GM19455 (cell line): Measurements from ENCODE around the gene CYBRD1.
"Not testable (repeated sequence)": the region's sequence is repeated elsewhere in the genome, so short reads cannot be mapped to it uniquely, and the experiment has no call there.

Experiments used
- ATAC-seq: cut with Tn5 transposase; IDR thresholded peaks from one replicate; pipeline ENCODE4 v1.9.1; 2021; ENCODE audit not compliant: unreplicated experiment

Gene CYBRD1, protein sequence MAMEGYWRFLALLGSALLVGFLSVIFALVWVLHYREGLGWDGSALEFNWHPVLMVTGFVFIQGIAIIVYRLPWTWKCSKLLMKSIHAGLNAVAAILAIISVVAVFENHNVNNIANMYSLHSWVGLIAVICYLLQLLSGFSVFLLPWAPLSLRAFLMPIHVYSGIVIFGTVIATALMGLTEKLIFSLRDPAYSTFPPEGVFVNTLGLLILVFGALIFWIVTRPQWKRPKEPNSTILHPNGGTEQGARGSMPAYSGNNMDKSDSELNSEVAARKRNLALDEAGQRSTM

DNA sequence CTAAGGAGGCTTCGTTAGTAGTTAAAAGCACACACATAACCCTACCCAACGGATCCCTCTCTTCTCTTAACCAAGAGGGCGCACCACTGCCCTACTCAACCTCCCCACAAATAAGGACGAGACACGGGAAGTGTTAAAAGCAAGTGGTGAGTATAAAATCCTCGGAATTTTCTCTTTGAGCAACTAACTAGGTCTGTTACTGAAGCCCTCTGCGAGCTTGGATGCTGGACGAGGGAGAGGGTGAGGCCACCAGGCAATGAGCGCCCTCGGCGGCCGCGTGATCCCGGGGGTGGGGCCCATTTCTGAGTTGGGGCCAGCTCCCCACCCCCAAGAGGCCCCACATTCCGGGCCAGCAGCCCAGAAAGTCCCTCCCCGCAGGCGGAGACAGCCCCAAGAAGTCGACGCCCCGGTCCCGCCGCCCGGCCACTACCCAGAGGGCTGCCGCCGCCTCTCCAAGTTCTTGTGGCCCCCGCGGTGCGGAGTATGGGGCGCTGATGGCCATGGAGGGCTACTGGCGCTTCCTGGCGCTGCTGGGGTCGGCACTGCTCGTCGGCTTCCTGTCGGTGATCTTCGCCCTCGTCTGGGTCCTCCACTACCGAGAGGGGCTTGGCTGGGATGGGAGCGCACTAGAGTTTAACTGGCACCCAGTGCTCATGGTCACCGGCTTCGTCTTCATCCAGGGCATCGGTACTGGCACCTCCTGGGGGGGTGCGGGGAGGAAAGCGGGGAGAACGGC is at the start of gene CYBRD1:
Gene CYBRD1, plus strand, starts transcription at position 423 of the 736 bp plus-strand sequence. Its CDS starts 72 bp downstream, at position 495.
- ATAC-seq: peak; percentile 51

DNA sequence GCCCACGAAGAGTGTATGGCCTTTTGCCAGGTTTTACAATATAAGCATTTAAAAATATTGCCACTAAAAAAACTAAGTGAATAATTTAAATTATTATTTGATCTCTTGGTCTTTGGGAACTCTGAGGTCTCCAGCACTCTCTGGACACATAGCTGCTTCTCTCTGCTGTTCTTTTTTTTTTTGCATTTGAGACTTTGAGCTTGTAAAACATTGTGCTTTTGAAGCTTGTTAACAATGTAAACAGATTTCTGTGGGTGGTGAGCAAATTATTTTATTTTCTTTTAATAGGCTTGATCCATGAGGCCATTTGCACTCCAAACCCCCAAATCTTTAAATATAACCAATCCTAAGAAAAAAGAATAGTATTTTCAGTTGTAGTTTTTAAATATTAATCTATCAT is 46.3 kb upstream of the CYBRD1 start:
- ATAC-seq: no peak

DNA sequence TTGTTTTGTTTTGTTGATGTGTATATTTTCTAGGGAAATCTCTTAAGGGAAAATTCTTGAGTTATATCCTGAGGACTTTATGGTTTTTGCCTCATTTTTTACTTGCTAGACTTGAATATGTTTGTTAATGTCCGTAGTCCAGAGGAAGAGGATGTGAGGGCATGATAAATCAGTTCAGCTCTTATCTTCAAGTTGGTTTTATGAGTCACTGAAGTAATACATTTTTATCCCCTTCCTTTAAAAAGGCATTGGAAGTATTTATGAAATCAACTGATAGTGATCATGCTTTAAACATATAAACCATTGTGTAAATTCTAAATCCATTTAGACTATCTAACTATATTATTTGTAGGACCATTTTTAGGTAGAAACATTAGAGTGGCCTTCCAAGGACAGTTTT is 43.9 kb upstream of the CYBRD1 start:
- no peak for ATAC-seq

DNA sequence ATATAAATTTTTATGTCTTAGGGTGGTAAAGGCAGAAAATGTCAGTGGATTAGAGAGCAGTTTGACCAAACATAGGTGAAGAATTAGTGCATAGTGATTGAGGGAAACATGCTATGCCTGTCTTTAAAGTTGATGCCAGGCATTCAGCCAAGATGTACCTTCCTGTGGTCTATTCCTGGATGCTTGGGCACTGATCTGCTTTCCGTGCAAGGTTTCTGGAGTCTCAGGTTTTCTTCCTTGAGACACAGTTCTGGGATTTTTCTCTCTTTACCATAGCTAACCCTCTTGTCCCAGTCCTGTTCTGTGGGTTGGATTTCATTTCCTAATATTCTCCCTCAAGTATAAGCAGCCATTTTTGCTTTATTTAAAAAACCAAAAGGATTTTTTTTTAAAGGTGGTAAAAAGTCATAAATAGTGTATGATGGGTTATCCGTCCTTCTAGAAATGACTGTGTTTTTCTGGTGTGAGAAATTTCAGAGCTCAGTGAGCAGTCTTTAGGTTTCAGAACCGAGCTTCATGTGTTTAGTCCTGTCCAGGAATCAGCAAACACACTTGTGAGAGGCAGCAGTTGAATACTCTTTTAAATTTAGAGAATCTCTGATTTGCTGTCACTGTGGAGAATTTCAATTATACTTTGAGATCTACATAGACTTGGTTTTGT is 43.0 kb upstream of the CYBRD1 start:
- ATAC-seq: peak; percentile 61

DNA sequence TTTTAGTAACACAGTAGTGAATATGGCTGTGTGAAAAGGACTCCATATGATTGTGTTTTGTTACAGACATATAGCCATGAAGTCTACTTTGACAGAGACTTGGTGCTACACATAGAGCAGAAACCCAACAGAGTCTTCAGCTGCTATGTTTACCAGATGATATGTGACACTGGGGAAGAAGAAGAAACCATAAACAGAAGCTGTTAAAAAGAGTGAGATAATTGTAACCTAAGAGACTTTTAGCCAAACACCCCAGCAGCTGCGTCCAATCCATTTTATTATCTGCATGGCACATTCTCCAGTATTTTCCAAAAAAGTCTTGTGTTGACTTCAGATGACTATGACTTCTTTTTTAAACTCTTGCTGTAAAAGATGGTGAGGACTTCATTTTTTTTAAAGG is 41.4 kb upstream of the CYBRD1 start:
- no peak for ATAC-seq

DNA sequence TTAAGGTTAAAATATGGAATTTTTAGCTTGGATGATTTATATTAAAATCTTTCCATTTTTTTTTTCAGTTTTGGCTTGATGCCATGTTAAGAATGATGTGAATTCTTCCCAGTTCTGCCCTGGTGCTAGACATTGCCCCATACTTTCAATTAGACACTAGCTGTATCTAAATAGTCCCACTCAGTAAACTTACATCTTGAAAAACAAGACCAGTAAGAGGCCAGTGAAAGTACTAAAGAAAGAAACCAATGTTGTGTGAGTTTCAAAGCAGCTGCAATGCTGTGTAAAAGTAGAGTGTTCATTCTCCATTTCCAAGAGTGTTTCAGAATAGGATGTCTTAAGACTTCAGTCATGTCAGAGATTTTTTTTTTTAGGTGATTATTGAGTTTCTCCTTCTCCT is 40.0 kb upstream of the CYBRD1 start:
- peak; percentile 45 for ATAC-seq

DNA sequence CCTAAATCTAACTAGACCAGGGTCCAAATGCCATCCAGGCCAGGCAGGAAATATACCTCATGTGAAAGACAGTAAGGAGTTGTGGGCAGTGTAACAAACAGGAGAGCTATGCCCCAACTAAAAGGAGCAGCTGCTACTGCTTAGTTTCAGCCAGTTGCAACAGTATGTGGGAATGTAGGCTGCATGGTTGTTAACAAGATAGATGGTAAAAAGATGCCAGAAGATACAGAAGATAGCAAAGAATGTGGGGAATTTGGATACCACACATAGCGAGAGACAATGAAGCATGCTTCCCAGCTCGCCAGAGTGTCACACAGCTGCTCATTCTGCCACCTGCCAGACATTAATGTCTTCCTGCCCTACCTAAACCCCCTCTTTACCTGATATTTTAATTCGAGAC is 39.4 kb upstream of the CYBRD1 start:
- ATAC-seq: no peak

DNA sequence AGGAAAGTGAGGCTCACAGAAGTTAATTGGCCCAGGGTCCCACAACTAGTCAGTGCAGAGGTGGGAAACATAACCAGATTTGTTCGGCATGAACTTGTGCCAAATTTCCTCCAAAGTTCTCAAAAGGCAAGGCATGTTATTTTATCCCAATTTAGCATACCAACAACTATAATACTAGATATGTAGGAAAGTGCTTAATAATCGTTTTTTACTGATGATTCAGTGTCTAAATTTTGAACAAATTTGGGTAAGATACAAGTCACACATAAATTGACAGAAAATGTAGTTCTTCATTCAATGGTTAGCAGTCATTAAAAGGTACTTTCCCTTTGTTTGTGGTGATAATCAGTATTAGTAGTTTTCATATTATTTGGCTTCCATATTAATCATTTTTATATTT is 38.5 kb upstream of the CYBRD1 start:
- ATAC-seq: no peak

DNA sequence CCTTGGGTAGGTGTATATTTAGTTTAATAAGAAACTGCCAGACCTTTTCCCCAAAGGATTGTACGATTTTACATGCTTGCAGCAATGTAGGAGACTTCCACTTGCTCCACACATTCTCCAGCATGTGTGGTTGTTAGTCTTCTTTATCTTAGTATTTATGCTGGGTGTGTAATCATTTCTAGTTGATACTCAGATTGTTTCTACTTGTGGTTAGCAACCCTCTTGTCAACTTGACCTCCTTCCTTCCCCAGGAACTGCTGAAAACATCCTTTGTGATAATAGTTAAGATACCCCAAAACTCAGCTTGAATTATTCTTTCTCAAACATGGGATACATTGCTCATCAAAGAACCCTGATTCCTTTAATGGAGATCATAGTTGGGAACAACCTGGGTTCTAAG is 37.2 kb upstream of the CYBRD1 start:
- no peak for ATAC-seq

DNA sequence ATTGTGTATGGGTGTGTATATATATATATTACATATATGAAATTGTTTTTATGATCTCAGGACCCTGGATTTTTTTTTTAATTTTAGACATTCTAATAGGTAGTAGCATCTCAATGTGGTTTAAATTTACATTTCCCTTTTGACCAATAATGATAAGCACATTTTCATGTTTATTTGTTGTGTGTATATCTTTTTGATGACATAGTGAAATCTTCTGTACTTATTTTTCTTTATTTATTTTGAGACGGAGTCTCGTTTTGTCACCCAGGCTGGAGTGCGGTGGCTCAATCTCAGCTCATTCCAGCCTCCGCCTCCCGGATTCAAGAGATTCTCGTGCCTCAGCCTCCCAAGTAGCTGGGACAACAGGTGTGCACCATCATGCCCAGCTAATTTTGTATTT is 35.1 kb upstream of the CYBRD1 start:
- ATAC-seq: no peak

DNA sequence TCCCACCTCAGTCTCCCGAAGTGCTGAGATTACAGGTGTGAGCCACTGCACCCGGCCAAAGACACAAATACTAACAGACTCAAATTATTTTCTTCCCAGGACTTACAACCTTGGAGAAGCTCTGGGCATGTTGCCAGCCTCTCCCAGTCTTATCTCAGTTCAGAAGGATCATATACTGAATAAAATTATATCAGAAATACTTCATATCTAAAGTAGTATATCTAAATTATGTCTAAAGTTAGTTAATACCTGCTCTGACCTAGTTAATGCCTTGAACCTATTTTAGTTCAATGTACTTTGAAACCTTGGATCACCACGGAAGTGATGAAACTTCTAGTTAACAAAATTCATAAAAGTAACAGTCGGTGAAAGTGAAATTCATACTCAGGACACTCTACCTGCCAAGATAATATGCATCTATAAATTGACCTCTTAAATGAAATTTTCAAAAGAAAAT is 34.4 kb upstream of the CYBRD1 start:
- ATAC-seq: no peak

DNA sequence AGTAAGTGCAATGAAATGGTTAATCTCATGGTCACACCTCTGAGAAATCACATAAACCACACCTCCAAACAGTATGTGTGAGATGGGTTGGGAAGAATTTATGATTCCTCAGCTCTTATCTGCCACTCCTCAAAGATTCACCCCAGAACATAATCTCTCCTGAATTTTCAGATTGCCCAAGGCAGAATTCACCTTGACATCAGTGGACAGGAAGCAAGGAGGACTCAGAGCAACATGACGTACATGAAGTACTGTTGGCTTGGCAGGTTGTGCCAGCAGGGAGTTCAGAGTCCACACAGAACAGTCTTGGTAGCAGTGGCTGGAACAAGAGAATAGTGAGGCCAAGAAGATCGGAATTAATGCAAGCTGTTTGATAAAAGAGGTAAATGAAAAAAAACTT is 31.7 kb upstream of the CYBRD1 start:
- ATAC-seq: no peak

DNA sequence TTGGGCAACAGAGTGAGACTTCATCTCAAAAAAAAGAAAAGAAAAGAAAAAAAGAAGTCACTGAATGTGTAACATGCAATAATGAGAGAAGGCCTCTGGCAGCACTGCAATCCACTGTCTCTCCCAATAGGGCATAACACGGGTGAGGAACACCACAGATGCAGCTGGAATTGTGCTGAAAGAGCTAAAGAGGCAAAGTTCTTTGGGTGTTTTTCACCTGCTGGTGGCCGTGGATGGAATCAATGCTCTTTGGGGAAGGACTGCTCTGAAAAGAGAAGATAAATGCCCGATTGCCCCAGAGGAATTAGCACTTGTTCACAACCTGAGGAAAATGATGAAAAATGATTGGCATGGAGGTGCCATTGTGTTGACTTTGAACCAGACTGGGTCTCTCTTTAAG is 31.0 kb upstream of the CYBRD1 start:
- no peak for ATAC-seq

DNA sequence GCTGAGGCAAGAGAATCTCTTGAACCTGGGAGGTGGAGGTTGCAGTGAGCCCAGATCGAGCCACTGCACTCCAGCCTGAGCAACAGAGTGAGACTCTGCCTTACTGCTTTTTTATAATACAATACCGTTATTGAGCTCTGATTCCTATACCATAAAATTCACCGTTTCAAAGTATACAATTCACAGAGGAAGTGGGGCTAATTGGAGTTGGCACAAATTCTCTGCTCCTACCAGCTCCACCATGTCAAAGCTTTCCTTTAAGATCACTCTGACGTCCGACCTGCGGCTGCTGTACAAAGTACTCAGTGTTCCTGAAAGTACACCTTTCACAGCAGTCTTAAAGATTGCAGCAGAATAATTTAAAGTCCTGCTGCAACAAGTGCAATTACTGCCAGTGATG is 29.6 kb upstream of the CYBRD1 start:
- ATAC-seq: no peak

DNA sequence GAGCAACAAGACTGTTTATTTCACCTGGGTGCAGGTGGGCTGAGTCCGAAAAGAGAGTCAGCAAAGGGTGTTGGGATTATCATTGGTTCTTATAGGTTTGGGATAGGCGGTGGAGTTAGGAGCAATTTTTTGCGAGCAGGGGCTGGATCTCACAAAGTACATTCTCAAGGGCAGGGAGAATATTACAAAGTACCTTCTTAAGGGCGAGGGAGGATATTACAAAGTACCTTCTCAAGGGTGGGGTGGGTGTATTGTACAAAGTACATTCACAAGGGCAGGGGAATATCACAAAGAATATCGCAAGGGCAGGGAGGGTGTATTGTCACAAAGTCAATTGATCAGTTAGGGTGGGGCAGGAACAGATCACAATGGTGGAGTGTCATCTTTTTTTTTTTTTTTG is 24.6 kb upstream of the CYBRD1 start:
- not testable (repeated sequence) for ATAC-seq

DNA sequence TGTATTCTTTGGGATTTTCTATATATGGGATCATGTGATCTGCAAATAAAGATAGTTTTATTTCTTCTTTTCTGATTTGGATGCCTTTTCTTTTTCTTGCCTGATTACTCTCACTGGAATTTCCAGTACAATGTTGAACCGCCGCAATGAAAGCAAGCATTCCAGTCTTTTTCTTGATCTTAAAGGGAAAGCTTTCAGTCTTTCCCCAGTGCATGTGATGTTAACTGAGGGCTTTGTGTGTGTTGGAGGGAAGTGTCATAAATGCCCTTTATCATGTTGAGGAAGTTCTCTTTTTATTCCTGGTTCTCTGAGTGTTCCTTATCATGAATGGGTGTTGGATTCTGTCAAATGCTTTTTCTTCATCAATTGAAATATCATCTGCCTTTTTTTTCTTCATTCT is 16.9 kb upstream of the CYBRD1 start:
- no peak for ATAC-seq

DNA sequence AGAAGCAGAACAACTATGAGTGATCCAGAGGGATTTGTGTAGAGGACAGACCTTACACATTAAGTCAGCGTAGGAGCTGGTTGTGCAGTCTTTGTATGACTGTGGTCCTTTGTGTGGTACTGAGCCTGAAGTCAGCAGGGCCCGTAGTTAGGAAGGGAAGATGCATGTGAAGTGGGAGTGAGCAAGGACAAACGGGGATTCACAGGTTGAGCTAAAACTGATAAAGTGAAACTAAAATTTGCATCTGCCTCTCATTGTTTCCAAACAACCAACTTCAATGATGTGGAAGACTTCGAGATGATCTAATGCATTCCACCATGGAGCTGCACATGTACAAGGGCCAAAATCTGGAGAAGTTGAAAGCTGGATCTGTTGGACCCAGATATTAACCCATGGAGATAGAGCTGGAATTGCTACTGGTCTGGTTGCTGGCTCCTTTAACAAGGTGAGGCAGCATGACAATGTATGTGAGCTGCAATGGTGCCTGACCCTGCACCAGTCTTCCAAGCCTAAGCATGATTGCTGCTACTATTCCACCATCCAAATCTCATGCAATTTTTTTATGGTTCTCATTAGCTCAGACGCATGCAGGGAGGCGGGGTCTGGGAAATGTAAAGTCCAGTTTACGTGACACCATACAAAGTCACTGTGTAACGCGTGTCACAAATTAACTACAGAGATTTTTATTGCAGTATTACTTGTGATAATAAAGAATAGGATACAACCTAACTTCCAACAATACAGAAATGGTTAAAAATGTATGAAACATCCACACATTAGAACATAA is 12.1 kb upstream of the CYBRD1 start:
- ATAC-seq: peak; percentile 69

DNA sequence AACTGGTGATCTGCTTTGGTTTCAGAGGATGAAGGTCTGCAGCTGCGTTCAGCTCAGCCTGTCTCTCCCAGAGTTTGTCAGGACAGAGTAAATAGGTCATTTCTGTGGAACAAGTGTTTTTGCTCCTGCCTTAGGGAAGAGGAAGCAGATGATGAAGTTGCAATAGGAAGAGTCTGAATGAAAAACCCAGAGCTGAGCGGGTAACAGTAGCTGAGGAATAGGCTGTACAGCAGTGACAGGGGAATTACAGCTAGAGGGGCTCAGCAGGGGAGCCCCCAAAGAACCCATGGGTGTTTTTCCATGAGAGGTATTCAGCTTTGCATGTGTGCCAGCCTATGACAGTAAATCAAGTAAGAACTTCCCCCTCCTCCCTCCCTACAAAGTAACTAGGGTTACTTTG is 10.3 kb upstream of the CYBRD1 start:
- no peak for ATAC-seq

DNA sequence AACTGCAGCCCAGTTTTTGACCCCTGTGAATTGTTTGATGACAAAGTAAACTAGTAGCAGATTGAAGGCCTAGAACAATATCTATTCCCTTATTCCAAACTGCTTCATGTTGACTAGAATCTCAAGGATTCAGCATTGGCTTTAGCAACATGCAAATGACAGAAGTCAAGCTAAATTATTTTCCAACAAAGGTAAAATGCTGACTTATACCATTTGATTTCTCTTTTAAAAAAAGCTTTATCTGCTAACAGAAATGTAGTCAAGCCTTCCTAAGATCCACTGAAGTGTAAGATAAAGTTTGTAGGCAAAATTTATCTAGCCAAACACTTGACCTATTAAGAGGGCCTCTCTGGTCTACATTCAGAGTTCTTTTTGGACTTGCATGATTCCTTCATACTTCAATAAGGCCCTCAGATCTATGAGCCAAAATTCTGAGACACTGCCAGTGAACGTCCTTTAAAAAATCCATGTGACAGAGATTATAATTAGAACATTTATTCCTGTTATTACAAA is 9.5 kb upstream of the CYBRD1 start:
- ATAC-seq: no peak

DNA sequence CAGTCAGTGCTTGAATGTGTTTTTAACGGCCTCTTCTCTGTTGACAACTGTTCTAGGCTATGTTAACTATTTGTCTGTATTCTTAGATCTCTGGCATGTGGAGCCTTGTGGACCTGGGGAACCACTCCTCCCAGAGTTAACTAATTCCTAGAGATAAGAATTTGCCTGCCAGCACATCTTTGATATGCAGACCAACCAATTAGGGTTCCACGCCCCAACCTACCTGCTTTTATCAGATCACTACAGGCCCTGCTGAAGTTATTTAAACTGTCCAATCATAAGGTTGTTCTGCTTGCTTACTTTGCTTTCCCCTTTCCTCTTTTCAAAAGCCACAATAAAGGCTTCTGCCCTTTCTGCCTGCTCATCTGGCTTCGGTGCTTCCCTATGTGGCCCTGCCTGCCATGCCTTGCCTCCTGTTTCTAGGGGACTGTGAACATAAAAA is 8.5 kb upstream of the CYBRD1 start:
- no peak for ATAC-seq
